IMR-90 (cell line): Measurements from ENCODE around the gene ANXA1. TPM values are rescaled to one million over a fixed set of nuclear protein-coding genes. Genes with fewer than 3 reads are reported as not detected.

ENCODE experiments used
- ATAC-seq: fragments of 200-7000 bp; cut with Tn5 transposase; 2 replicates; pipeline ENCODE4 v1.9.1; 2020; ENCODE audit warnings: low read depth, mild to moderate bottlenecking, moderate library complexity
- BruUV-seq: library from RNA; stranded (reverse); fragments of 400-500 nt; replicated peaks from 2 replicates; lab custom pipeline; 2021; lab: Mats Ljungman, UMichigan
- CTCF ChIA-PET: fragments of 300-600 bp; formaldehyde crosslinking; extraction: SDS; loops from one replicate; lab custom pipeline; 2021; ENCODE audit warnings: antibody characterized with exemption; lab: Yijun Ruan, JAX
- POLR2A ChIA-PET: fragments of 300-600 bp; sonication (Branson Sonifier 250); formaldehyde crosslinking; loops from one replicate; lab custom pipeline; 2022; ENCODE audit warnings: antibody characterized with exemption; ENCODE audit not compliant: unreplicated experiment; lab: Charles Lee
- DNase-seq: peaks from one replicate; pipeline ENCODE4 v3.0.0; 2013
- H2AFZ ChIP-seq: replicated peaks from 2 replicates; pipeline ENCODE3; 2013; ENCODE audit warnings: low read length, mild to moderate bottlenecking; ENCODE audit not compliant: poor library complexity
- H2AK5ac ChIP-seq: 2 replicates; pipeline ENCODE4 v1.6.1; 2013; ENCODE audit warnings: low read depth, low read length, inconsistent platforms
- H2AK9ac ChIP-seq: replicated peaks from 2 replicates; pipeline ENCODE3; 2013; ENCODE audit warnings: mild to moderate bottlenecking, low read depth, low read length, moderate library complexity; ENCODE audit not compliant: poor library complexity
- H2BK120ac ChIP-seq: 2 replicates; pipeline ENCODE4 v1.6.1; 2013; ENCODE audit warnings: low read depth, low read length, inconsistent platforms
- H2BK15ac ChIP-seq: 3 replicates; pipeline ENCODE4 v1.6.1; 2013; ENCODE audit warnings: low read depth, low read length, inconsistent platforms
- H2BK20ac ChIP-seq: 2 replicates; pipeline ENCODE4 v1.6.1; 2013; ENCODE audit warnings: low read depth, mild to moderate bottlenecking, inconsistent platforms, low read length, moderate library complexity
- H2BK5ac ChIP-seq: 2 replicates; pipeline ENCODE4 v1.6.1; 2013; ENCODE audit warnings: mild to moderate bottlenecking, low read depth, low read length, inconsistent platforms; ENCODE audit not compliant: poor library complexity, severe bottlenecking
- H3K14ac ChIP-seq: replicated peaks from 2 replicates; pipeline ENCODE4 v1.6.1; 2013; ENCODE audit warnings: low read depth, low read length, inconsistent platforms
- H3K18ac ChIP-seq: 2 replicates; pipeline ENCODE4 v1.6.1; 2013; ENCODE audit warnings: low read depth, low read length, control low read depth
- H3K23ac ChIP-seq: 2 replicates; pipeline ENCODE4 v1.6.1; 2013; ENCODE audit warnings: low read depth, low read length, inconsistent platforms
- H3K27ac ChIP-seq: 2 replicates; pipeline ENCODE4 v1.5.1; 2013; ENCODE audit warnings: mild to moderate bottlenecking, control low read depth, low read length; ENCODE audit not compliant: insufficient read depth
- H3K27me3 ChIP-seq: 2 replicates; pipeline ENCODE4 v1.6.1; 2013; ENCODE audit warnings: low read length; ENCODE audit not compliant: control insufficient read depth, insufficient read depth
- H3K36me3 ChIP-seq: 2 replicates; pipeline ENCODE4 v1.6.1; 2013; ENCODE audit warnings: low read length, mixed read lengths; ENCODE audit not compliant: control insufficient read depth, insufficient read depth
- H3K4ac ChIP-seq: 2 replicates; pipeline ENCODE4 v1.6.1; 2013; ENCODE audit warnings: low read depth, low read length, inconsistent platforms
- H3K4me1 ChIP-seq: 2 replicates; pipeline ENCODE4 v1.6.1; 2013; ENCODE audit warnings: low read length, mixed read lengths; ENCODE audit not compliant: control insufficient read depth, insufficient read depth
- H3K4me2 ChIP-seq: 2 replicates; pipeline ENCODE4 v1.6.1; 2013; ENCODE audit warnings: low read depth, mild to moderate bottlenecking, control low read depth, low read length, moderate library complexity
- H3K4me3 ChIP-seq: 2 replicates; pipeline ENCODE4 v1.5.1; 2013; ENCODE audit warnings: low read depth, mild to moderate bottlenecking, control low read depth, low read length, moderate library complexity; ENCODE audit not compliant: insufficient read depth
- H3K56ac ChIP-seq: 2 replicates; pipeline ENCODE4 v1.6.1; 2013; ENCODE audit warnings: low read length, inconsistent platforms; ENCODE audit not compliant: insufficient read depth; ENCODE audit errors: extremely low read depth
- H3K79me1 ChIP-seq, 2 experiments: 2 replicates each; pipeline ENCODE4 v1.6.1; 2013; ENCODE audit warnings: low read length in 2 of 2, inconsistent platforms in 1 of 2, low read depth in 1 of 2
- H3K9ac ChIP-seq: 2 replicates; pipeline ENCODE4 v1.6.1; 2013; ENCODE audit warnings: low read depth, low read length, control low read depth
- H3K9me1 ChIP-seq: 2 replicates; pipeline ENCODE4 v1.6.1; 2013; ENCODE audit warnings: low read length, inconsistent platforms; ENCODE audit not compliant: insufficient read depth
- H3K9me3 ChIP-seq: 2 replicates; pipeline ENCODE4 v1.6.1; 2013; ENCODE audit warnings: low read length; ENCODE audit not compliant: control insufficient read depth, insufficient read depth
- H4K20me1 ChIP-seq: 2 replicates; pipeline ENCODE4 v1.6.1; 2013; ENCODE audit warnings: low read length, inconsistent platforms; ENCODE audit not compliant: insufficient read depth
- H4K5ac ChIP-seq: 2 replicates; pipeline ENCODE4 v1.6.1; 2013; ENCODE audit warnings: mild to moderate bottlenecking, low read depth, low read length, control low read depth
- H4K8ac ChIP-seq, 2 experiments: 2 replicates each; pipeline ENCODE4 v1.6.1; 2013; ENCODE audit warnings: low read depth in 2 of 2, low read length in 2 of 2, control low read depth in 1 of 2, inconsistent platforms in 1 of 2
- H4K91ac ChIP-seq: 2 replicates; pipeline ENCODE4 v1.6.1; 2013; ENCODE audit warnings: low read depth, low read length, inconsistent platforms; ENCODE audit not compliant: insufficient read depth
- CEBPB ChIP-seq: IDR thresholded peaks from 2 replicates; pipeline ENCODE4 v1.6.1; 2012; ENCODE audit warnings: low read depth, low read length, improper control_type of control experiment
- CHD1 ChIP-seq: IDR thresholded peaks from 2 replicates; pipeline ENCODE4 v1.6.1; 2012; ENCODE audit warnings: low read depth, low read length, improper control_type of control experiment
- MAZ ChIP-seq: IDR thresholded peaks from 2 replicates; pipeline ENCODE4 v1.6.1; 2012; ENCODE audit warnings: low read depth, mild to moderate bottlenecking, low read length, improper control_type of control experiment, moderate library complexity, borderline replicate concordance
- MXI1 ChIP-seq: IDR thresholded peaks from 2 replicates; pipeline ENCODE4 v1.6.1; 2012; ENCODE audit warnings: low read depth, mild to moderate bottlenecking, low read length, moderate library complexity, borderline replicate concordance
- NFE2L2 ChIP-seq: fragments of 150-350 bp; IDR thresholded peaks from 2 replicates; pipeline ENCODE4 v1.6.1; 2016; ENCODE audit warnings: low read depth, mild to moderate bottlenecking, low read length
- RAD21 ChIP-seq: IDR thresholded peaks from 2 replicates; pipeline ENCODE4 v1.6.1; 2012; ENCODE audit warnings: low read length, improper control_type of control experiment
- RCOR1 ChIP-seq: IDR thresholded peaks from 2 replicates; pipeline ENCODE4 v1.6.1; 2012; ENCODE audit warnings: mild to moderate bottlenecking, low read length, improper control_type of control experiment; ENCODE audit not compliant: insufficient replicate concordance
- RFX5 ChIP-seq: IDR thresholded peaks from 2 replicates; pipeline ENCODE4 v1.8.0; 2012; ENCODE audit warnings: low read depth, mild to moderate bottlenecking, low read length, moderate library complexity
- SMC3 ChIP-seq: fragments of 150-350 bp; IDR thresholded peaks from 2 replicates; pipeline ENCODE4 v1.6.1; 2016; ENCODE audit warnings: low read depth, mild to moderate bottlenecking, antibody characterized with exemption, low read length, moderate library complexity
- dilution Hi-C: fragments of 300-500 bp; cut with HindIII; formaldehyde crosslinking; loops from one replicate; pipeline ENCODE4 v1.14.3; 2018; ENCODE audit warnings: low sequenced_read_pairs; ENCODE audit not compliant: unreplicated experiment
- in situ Hi-C: fragments of 300-500 bp; cut with MboI; formaldehyde crosslinking; loops from 3 replicates; pipeline ENCODE4 v1.14.3; 2019; ENCODE audit warnings: low sequenced_read_pairs, inconsistent platforms, mixed read lengths
- intact Hi-C: fragments of 100-400 bp; cut with micrococcal nuclease; formaldehyde crosslinking; loops from 2 replicates; pipeline ENCODE4 v1.10.0; 2022
- polyA plus RNA-seq, 3 experiments: library from polyadenylated mRNA; depleted of rRNA; stranded (reverse); fragments of >200 nt; gene quantifications; 2 replicates each; pipeline ENCODE4 v1.2.3, GENCODE V29; 2012; ENCODE audit warnings: low replicate concordance in 1 of 3
- total RNA-seq: library from RNA; depleted of rRNA; stranded (reverse); fragments of >200 nt; gene quantifications from 2 replicates; pipeline ENCODE4 v1.2.3, GENCODE V29; 2012
- TF ChIP-seq, protein P1 (sequence below): fragments of 150-350 bp; IDR thresholded peaks from 2 replicates; pipeline ENCODE4 v1.6.1; 2016; ENCODE audit warnings: low read depth, mild to moderate bottlenecking, low read length, moderate library complexity, borderline replicate concordance
- TF ChIP-seq, protein P2 (sequence below): fragments of 150-350 bp; IDR thresholded peaks from 2 replicates; pipeline ENCODE4 v1.6.1; 2017; ENCODE audit warnings: mild to moderate bottlenecking, antibody characterized with exemption, low read length, low read depth

The ANXA1 gene
- total and polyA plus RNA-seq, 2 of the 4 experiments (the other 2 are of a cell fraction), result 520 to 583 TPM

DNA sequence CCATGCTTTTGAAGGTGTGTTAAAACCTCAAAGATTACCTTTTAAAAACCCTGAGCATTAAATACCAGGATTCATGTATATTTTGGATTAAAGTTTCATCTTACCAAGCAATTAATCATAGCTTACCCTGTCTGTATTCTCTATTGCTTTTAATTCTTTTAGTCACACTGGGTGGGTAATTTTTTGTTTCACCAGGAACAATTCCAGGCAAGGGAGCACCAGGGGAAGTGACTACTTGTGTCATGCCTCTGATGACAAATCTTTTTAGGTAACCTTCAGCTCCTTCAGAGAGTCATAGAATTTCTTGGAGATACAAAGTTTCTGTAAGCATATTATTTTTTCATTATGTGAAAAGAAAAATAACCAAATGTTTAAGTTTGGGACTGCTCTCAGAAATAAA lies 33.4 kb upstream of the ANXA1 start:
- H2BK20ac ChIP-seq, result no peak overlapping the region
- no peaks in the 10 kb centered on the region for H3K36me3 ChIP-seq
- H4K20me1 ChIP-seq, result no peaks in the 10 kb centered on the region
- no peak overlapping the region for H2AFZ ChIP-seq
- no peak for DNase-seq
- H3K4me3 ChIP-seq, result no peak overlapping the region
- in situ Hi-C loops, result no loop called here
- dilution Hi-C loops, result no loop called here
- H3K4me1 ChIP-seq, result peaks cover 2% of the 10 kb centered on the region; the same call in 1 of the 2 replicates
- no peak overlapping the region for H3K14ac ChIP-seq
- no peak overlapping the region for H2BK120ac ChIP-seq
- CTCF ChIA-PET, result no interaction called here
- no peak overlapping the region for H2BK15ac ChIP-seq
- H4K91ac ChIP-seq, result no peak overlapping the region
- TF ChIP-seq, protein P1, sequence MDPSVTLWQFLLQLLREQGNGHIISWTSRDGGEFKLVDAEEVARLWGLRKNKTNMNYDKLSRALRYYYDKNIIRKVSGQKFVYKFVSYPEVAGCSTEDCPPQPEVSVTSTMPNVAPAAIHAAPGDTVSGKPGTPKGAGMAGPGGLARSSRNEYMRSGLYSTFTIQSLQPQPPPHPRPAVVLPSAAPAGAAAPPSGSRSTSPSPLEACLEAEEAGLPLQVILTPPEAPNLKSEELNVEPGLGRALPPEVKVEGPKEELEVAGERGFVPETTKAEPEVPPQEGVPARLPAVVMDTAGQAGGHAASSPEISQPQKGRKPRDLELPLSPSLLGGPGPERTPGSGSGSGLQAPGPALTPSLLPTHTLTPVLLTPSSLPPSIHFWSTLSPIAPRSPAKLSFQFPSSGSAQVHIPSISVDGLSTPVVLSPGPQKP, result no peak
- TF ChIP-seq, protein P2, sequence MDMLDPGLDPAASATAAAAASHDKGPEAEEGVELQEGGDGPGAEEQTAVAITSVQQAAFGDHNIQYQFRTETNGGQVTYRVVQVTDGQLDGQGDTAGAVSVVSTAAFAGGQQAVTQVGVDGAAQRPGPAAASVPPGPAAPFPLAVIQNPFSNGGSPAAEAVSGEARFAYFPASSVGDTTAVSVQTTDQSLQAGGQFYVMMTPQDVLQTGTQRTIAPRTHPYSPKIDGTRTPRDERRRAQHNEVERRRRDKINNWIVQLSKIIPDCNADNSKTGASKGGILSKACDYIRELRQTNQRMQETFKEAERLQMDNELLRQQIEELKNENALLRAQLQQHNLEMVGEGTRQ, result no peak
- TF ChIP-seq RFX5 (no peak), CHD1 (no peak), NFE2L2 (no peak), MXI1 (no peak), CEBPB (no peak), SMC3 (no peak), MAZ (no peak), RAD21 (no peak), RCOR1 (no peak)
- no peak overlapping the region for H3K23ac ChIP-seq
- H3K56ac ChIP-seq, result no peak overlapping the region
- H2BK5ac ChIP-seq, result no peak overlapping the region
- POLR2A ChIA-PET, result interaction anchor here (0.6 kb wide), 1 partner anchor 81 kb away, joined by 3 read pairs; no protein-coding TSS in a partner anchor
- no peak overlapping the region for H2AK9ac ChIP-seq
- BruUV-seq, result no TSS peak
- no peak overlapping the region for H3K9ac ChIP-seq
- no peak overlapping the region for H2AK5ac ChIP-seq
- H3K18ac ChIP-seq, result no peak overlapping the region
- no peak overlapping the region for H3K4ac ChIP-seq
- no peak overlapping the region for H3K4me2 ChIP-seq
- no peak for ATAC-seq
- H4K5ac ChIP-seq, result no peak overlapping the region
- intact Hi-C loops, result no loop called here
- no peaks in the 10 kb centered on the region for H3K9me1 ChIP-seq
- no peaks in the 10 kb centered on the region for H3K27me3 ChIP-seq
- no peaks in the 10 kb centered on the region for H3K9me3 ChIP-seq
- no peak overlapping the region for H3K27ac ChIP-seq
- H3K79me1 ChIP-seq, result no peaks in the 10 kb centered on the region
- H4K8ac ChIP-seq, result no peak overlapping the region
